Prostate gland (tissue), 2 donors: ENCODE results near the gene SLAMF7. TPM values are rescaled to one million over a fixed set of nuclear protein-coding genes. Genes with fewer than 3 reads are reported as not detected.
"Not testable (repeated sequence)": the region's sequence is repeated elsewhere in the genome, so short reads cannot be mapped to it uniquely, and the experiment has no call there.

Experiments used
- DNase-seq: peaks from one replicate; pipeline ENCODE4 v3.0.0-alpha.2; 2019; ENCODE audit warnings: low spot score
- H3K27ac ChIP-seq, 2 donors: fragments of 200-600 bp; sonication (generic); 2 replicates each; pipeline ENCODE4 v1.5.1; 2017 to 2019
- H3K27me3 ChIP-seq: fragments of 200-600 bp; sonication (generic); replicated peaks from 2 replicates; pipeline ENCODE4 v1.5.1; 2019; ENCODE audit not compliant: insufficient read depth
- H3K36me3 ChIP-seq, 2 donors: fragments of 200-600 bp; sonication (generic); 1 replicate in 1 of 2; 2 replicates in 1 of 2; pipeline versions ENCODE4 v1.5.1 to v1.8.1; 2017 to 2019
- H3K4me1 ChIP-seq: fragments of 200-600 bp; sonication (generic); replicated peaks from 2 replicates; pipeline ENCODE4 v1.5.1; 2019
- H3K4me3 ChIP-seq, 2 donors: fragments of 200-600 bp; sonication (generic); 2 replicates each; pipeline ENCODE4 v1.5.1; 2017 to 2019
- H3K9me3 ChIP-seq: fragments of 200-600 bp; sonication (generic); 2 replicates; pipeline ENCODE4 v1.5.1; 2017
- POLR2A ChIP-seq: fragments of 450-650 bp; IDR thresholded peaks from one replicate; pipeline ENCODE4 v1.6.1; 2016; ENCODE audit warnings: antibody characterized with exemption, mild to moderate bottlenecking
- POLR2AphosphoS5 ChIP-seq: sonication (generic); formaldehyde crosslinking; IDR thresholded peaks from one replicate; pipeline ENCODE4 v1.6.1; 2017; ENCODE audit warnings: antibody characterized with exemption
- WGBS: methylation state at CpG from one replicate; pipeline ENCODE4 v1.1.5; 2018; 5-methylcytosine and 5-hydroxymethylcytosine counted together
- intact Hi-C: fragments of 100-400 bp; cut with DNase I; formaldehyde crosslinking; loops from one replicate; pipeline ENCODE4 v1.14.2; 2022
- total RNA-seq, 2 donors: library from RNA; depleted of rRNA; stranded (reverse); fragments of >200 nt; gene quantifications; one replicate each; pipeline ENCODE4 v1.1.0, GENCODE V29; 2016
- TF ChIP-seq, protein P1 (sequence below), 4 experiments: fragments of 200-600 bp in 2 of 4; fragments of 450-650 bp in 2 of 4; sonication (generic) in 2 of 4; IDR thresholded peaks; 1 replicate in 3 of 4; 2 replicates in 1 of 4; pipeline ENCODE4 v1.5.1; 2016 to 2019; ENCODE audit warnings: antibody characterized with exemption in 4 of 4, mild to moderate bottlenecking in 2 of 4, moderate library complexity in 2 of 4

SLAMF7 gene, protein sequence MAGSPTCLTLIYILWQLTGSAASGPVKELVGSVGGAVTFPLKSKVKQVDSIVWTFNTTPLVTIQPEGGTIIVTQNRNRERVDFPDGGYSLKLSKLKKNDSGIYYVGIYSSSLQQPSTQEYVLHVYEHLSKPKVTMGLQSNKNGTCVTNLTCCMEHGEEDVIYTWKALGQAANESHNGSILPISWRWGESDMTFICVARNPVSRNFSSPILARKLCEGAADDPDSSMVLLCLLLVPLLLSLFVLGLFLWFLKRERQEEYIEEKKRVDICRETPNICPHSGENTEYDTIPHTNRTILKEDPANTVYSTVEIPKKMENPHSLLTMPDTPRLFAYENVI
- total RNA-seq: under 1 TPM; 0.14 to 0.51 TPM

DNA sequence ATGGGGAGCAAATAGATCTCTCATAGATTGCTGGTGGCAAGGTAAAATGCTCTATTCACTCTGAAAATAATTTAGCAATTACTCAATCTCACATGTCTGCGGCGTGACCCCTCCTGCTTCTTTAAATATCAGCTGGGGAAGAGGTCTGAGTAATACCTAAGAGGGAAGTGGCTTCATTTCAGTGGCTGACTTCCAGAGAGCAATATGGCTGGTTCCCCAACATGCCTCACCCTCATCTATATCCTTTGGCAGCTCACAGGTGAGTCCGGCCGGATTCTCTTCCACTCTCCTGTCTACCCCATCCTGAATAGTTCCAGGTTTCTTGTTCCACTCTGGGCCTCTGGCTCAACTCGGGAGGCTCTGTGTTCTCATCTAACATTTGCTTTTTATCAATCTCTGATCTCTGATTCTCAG, at the start of gene SLAMF7:
Gene SLAMF7 (plus strand): TSS at position 150 of the 414 bp plus-strand sequence. CDS start 55 bp downstream, at position 205.
- DNase-seq: no peak
- intact Hi-C loops: no loop called here
- TF ChIP-seq POLR2A (no peak), POLR2AphosphoS5 (no peak)
- TF ChIP-seq, protein P1, sequence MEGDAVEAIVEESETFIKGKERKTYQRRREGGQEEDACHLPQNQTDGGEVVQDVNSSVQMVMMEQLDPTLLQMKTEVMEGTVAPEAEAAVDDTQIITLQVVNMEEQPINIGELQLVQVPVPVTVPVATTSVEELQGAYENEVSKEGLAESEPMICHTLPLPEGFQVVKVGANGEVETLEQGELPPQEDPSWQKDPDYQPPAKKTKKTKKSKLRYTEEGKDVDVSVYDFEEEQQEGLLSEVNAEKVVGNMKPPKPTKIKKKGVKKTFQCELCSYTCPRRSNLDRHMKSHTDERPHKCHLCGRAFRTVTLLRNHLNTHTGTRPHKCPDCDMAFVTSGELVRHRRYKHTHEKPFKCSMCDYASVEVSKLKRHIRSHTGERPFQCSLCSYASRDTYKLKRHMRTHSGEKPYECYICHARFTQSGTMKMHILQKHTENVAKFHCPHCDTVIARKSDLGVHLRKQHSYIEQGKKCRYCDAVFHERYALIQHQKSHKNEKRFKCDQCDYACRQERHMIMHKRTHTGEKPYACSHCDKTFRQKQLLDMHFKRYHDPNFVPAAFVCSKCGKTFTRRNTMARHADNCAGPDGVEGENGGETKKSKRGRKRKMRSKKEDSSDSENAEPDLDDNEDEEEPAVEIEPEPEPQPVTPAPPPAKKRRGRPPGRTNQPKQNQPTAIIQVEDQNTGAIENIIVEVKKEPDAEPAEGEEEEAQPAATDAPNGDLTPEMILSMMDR (IDR thresholded peaks at IDR 0.05): no peak
- no peak within 1 kb of the TSS for H3K27ac ChIP-seq
- no peak within 1 kb of the TSS for H3K4me3 ChIP-seq
- 71% methylated on average over 5 of the region's 5 CpGs for WGBS
- no peaks in the 10 kb centered on the region for H3K9me3 ChIP-seq
- no peaks in the 10 kb centered on the region for H3K4me1 ChIP-seq
- H3K36me3 ChIP-seq: no peaks in the 10 kb centered on the region
- H3K27me3 ChIP-seq: no peaks in the 10 kb centered on the region

DNA sequence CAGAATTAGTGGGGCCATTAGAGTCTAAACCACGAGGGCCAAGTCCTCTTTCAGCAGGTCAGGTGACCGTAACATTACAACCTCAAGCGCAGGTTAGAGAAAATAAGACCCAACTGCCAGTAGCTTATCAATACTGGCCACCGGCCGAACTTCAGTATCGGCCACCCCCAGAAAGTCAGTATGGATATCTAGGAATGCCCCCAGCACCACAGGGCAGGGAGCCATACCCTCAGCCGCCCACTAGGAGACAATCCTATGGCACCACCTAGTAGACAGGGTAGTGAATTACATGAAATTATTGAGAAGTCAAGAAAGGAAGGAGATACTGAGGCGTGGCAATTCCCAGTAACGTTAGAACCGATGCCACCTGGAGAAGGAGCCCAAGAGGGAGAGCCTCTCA, 46.7 kb upstream of the SLAMF7 start:
- H3K9me3 ChIP-seq, H3K4me3 ChIP-seq, intact Hi-C loops, H3K27ac ChIP-seq, H3K4me1 ChIP-seq, DNase-seq, H3K27me3 ChIP-seq, H3K36me3 ChIP-seq: not testable (repeated sequence)
- WGBS: 91% methylated on average over 10 of the region's 10 CpGs

DNA sequence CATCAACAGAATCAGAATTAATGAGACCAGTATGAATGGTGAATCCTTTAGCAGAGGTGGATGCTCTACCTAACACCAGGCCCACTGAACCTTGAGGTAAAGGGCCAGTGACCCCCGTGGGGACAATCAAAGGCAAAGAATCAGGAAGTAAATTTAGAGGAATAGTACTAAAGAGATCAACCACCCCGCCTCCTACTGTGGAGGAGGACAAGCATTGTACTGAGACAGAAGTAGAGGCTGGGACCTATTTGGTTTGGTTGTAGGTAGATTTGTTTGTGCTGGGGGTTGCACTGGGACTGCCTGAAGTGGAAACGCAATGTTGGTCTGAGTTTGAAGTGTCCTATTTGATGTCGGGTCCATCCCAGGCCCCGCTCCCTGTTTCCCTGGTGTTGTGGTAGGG, 36.9 kb upstream of the SLAMF7 start:
- TF ChIP-seq POLR2AphosphoS5: no peak
- TF ChIP-seq, protein P1 (IDR thresholded peaks at IDR 0.05): no peak
- no peak for TF ChIP-seq POLR2A
- Histone ChIP-seq H3K9me3 (no peaks in the 10 kb centered on the region), H3K4me3 (no peak overlapping the region), H3K36me3 (no peaks in the 10 kb centered on the region), H3K4me1 (no peaks in the 10 kb centered on the region), H3K27ac (no peak overlapping the region), H3K27me3 (no peaks in the 10 kb centered on the region)
- intact Hi-C loops: no loop called here
- 85% methylated on average over 5 of the region's 5 CpGs for WGBS
- no peak for DNase-seq

DNA sequence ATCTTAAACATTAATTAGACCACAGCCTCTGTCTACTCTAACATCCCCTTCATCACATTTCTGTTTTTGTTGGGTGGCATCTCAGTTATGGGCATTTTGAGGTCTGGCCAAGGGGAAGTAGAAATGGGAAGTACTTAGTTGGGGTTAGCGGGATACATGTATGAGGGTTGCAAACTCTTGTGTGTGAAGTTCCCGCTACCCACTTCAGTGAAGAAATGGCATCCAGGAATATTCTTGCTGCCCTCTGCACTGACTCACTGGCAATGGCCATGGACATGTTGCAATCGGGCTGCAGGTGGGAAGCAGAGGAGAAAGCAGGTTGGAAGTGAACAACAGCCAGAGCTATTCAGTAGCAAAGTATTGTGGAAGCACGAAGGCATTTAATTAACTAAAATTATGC, 34.8 kb upstream of the SLAMF7 start:
- Histone ChIP-seq H3K9me3 (no peaks in the 10 kb centered on the region), H3K4me1 (no peaks in the 10 kb centered on the region), H3K4me3 (no peak overlapping the region), H3K27ac (no peak overlapping the region), H3K36me3 (no peaks in the 10 kb centered on the region), H3K27me3 (no peaks in the 10 kb centered on the region)
- no peak for TF ChIP-seq POLR2AphosphoS5
- TF ChIP-seq, protein P1 (IDR thresholded peaks at IDR 0.05): no peak
- TF ChIP-seq POLR2A: no peak
- no peak for DNase-seq
- intact Hi-C loops: no loop called here
- 88% methylated on average over 4 of the region's 4 CpGs for WGBS

DNA sequence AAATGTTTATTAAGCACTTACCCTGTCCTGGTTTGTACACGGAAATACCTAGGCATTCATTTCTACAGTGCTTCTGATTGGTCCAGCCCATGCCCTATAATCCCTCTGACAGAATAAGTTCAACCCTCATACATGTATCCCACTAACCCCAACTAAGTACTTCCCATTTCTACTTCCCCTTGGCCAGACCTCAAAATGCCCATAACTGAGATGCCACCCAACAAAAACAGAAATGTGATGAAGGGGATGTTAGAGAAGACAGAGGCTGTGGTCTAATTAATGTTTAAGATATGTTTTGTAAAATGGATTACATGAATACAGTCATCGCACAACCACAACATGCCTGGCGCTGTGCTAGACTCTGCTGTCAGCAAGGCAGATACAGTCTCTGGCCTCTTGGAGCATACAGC, 33.8 kb upstream of the SLAMF7 start:
- H3K9me3 ChIP-seq, H3K4me3 ChIP-seq, H3K4me1 ChIP-seq, intact Hi-C loops, DNase-seq, H3K27ac ChIP-seq, H3K36me3 ChIP-seq, H3K27me3 ChIP-seq: not testable (repeated sequence)
- WGBS: 75% methylated on average over 3 of the region's 3 CpGs

DNA sequence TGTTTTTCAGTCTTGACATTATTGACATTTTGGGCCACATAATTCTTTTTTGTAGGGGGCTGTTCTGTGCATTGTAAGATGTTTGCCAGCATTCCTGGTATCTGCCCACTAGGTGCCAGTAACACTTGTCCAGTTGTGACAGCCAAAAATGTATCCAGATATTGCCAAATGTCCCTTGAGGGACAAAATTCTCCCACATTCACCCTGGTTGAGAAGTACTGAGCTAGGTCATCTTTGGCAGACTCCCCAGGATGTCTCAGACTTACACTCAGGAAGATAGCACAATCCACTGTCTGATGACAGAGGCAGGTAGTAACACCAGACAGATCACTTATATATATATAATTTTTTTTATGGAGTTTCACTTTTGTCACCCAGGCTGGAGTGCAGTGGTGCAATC, 33.3 kb upstream of the SLAMF7 start:
- Histone ChIP-seq H3K27me3 (no peaks in the 10 kb centered on the region), H3K4me1 (no peaks in the 10 kb centered on the region), H3K4me3 (no peak overlapping the region), H3K36me3 (no peaks in the 10 kb centered on the region), H3K27ac (no peak overlapping the region), H3K9me3 (no peaks in the 10 kb centered on the region)
- TF ChIP-seq POLR2A (no peak), POLR2AphosphoS5 (no peak)
- TF ChIP-seq, protein P1 (IDR thresholded peaks at IDR 0.05): no peak
- no peak for DNase-seq
- intact Hi-C loops: no loop called here
